Middle frontal gyrus (tissue), 1 donor: Measurements from ENCODE around the gene ERMARD.
A peak's percentile ranks its signal among the peaks of the same experiment; 100 is the strongest.

Experiments
- DNase-seq: peaks from one replicate; pipeline ENCODE4 v3.0.0-alpha.2; 2015; ENCODE audit warnings: low spot score; ENCODE audit errors: extremely low spot score

The ERMARD gene

GRCh38 chr6:169783401-169783800 is 32.0 kb downstream of the ERMARD start:
- DNase-seq: no peak

- DNase-seq: no peak
These were observed 32.8 kb downstream of the ERMARD start for GRCh38 chr6:169783971-169784820.

- DNase-seq: no peak
These were observed 33.5 kb downstream of the ERMARD start for GRCh38 chr6:169784821-169785340.

GRCh38 chr6:169785566-169785965 is 34.1 kb downstream of the ERMARD start:
- no peak for DNase-seq

GRCh38 chr6:169786349-169786748 is 34.9 kb downstream of the ERMARD start:
- DNase-seq: no peak

- no peak for DNase-seq
These were observed 36.4 kb downstream of the ERMARD start for GRCh38 chr6:169787797-169788196.

- DNase-seq: no peak
These were observed 37.4 kb downstream of the ERMARD start for GRCh38 chr6:169788809-169789145.

GRCh38 chr6:169789146-169789943 is 37.9 kb downstream of the ERMARD start:
- no peak for DNase-seq

- peak; percentile 45 for DNase-seq
These were observed 38.8 kb downstream of the ERMARD start for GRCh38 chr6:169789944-169790927.

- DNase-seq: no peak
These were observed 40.3 kb downstream of the ERMARD start for GRCh38 chr6:169791721-169792131.

- DNase-seq: no peak
These were observed 41.0 kb downstream of the ERMARD start for GRCh38 chr6:169792306-169793015.

GRCh38 chr6:169793408-169793807 is 42.0 kb downstream of the ERMARD start:
- no peak for DNase-seq

GRCh38 chr6:169794317-169795055 is 43.1 kb downstream of the ERMARD start:
- DNase-seq: no peak

GRCh38 chr6:169795196-169795595 is 43.8 kb downstream of the ERMARD start:
- no peak for DNase-seq

GRCh38 chr6:169798764-169799473 is 47.5 kb downstream of the ERMARD start:
- no peak for DNase-seq

- no peak for DNase-seq
These were observed 48.1 kb downstream of the ERMARD start for GRCh38 chr6:169799474-169799926.

- no peak for DNase-seq
These were observed 48.8 kb downstream of the ERMARD start for GRCh38 chr6:169800116-169800667.

GRCh38 chr6:169800668-169801395 is 49.4 kb downstream of the ERMARD start:
- DNase-seq: peak; percentile 12
